HG02763 (cell line): Measurements from ENCODE around the gene DESI2.
"Not testable (repeated sequence)": the region's sequence is repeated elsewhere in the genome, so short reads cannot be mapped to it uniquely, and the experiment has no call there.

Experiments used
- ATAC-seq: cut with Tn5 transposase; IDR thresholded peaks from one replicate; pipeline ENCODE4 v1.9.1; 2021; ENCODE audit warnings: mild to moderate bottlenecking, moderate library complexity; ENCODE audit not compliant: unreplicated experiment

DESI2 gene

GRCh38 chr1:244702620-244703019 lies 49.7 kb downstream of the DESI2 start:
- no peak for ATAC-seq

GRCh38 chr1:244704107-244704506 lies 51.2 kb downstream of the DESI2 start:
- no peak for ATAC-seq

- ATAC-seq = no peak
Observed at GRCh38 chr1:244705261-244706234, 52.6 kb downstream of the DESI2 start.

GRCh38 chr1:244709076-244709475 lies 56.1 kb downstream of the DESI2 start:
- no peak for ATAC-seq

DNA sequence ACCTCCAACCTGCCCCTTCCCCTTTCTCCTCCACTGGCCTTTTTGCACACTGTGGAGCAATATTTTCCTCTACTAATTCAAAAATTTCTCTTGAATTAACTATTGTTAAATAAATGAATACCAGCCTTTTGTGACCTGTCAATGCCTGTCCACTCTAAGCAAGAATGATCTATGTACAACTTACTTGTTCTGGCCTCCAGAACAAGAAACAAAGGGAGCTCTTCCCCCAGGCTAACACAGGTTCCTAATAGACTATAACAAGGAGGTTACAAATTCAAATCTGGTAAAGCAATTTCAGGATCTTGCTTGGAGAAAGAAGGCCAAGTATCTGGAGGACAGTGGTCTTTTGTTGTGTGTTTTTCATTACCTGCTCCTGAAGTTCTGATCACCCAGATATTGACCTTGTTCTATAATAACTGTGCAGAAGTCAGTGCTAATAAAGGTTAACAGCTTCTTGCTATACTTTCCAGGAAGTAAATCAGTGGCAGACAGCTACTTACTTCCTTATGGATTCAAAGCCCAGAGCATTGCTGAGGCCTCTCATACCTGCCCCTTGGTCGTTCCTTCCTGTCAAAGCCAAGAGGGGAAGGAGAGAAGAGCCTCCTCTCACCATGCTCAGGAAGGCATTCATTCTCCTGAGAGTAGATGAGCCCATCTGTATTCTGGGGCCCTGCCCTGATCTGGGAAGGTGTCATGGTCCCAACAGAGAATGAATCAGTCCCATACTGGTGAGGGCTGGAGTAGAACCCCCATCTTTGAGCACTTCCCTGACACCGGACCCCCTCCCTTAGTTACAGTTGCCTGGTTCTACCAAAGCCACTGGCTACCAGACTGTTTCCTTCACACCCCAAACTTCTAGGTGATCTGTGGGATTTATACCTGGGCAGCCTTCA lies 56.8 kb downstream of the DESI2 start:
- no peak for ATAC-seq

DNA sequence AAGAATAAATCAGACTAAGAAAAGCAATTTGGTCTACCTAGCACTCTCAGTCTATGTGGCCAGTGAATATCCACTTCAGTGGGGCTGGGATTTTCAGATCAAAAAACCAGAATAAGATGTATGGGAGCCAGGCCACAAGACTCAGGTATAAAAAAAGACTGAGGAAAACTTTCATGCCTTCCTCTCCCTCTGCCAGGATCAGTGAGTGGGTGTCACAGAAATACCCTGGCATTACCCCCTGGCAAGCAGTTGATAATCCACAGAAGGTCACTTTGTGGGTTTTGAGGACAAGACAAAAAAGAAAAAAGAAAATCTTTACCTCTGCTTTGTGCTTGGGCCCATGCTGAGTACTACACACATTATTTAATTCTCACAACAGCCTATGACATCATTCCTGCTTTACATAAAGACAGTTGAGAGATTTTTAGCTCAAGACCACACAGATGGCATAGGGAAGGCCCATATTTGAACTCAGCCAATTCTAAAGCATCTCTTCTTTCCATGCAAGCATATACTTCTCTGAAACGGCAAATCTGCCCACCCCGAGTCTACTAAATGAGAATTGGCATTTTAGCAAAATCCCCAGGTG lies 57.6 kb downstream of the DESI2 start:
- no peak for ATAC-seq

GRCh38 chr1:244712669-244713068 lies 59.7 kb downstream of the DESI2 start:
- ATAC-seq = no peak

- ATAC-seq = no peak
Observed at GRCh38 chr1:244713332-244713731, 60.4 kb downstream of the DESI2 start.

DNA sequence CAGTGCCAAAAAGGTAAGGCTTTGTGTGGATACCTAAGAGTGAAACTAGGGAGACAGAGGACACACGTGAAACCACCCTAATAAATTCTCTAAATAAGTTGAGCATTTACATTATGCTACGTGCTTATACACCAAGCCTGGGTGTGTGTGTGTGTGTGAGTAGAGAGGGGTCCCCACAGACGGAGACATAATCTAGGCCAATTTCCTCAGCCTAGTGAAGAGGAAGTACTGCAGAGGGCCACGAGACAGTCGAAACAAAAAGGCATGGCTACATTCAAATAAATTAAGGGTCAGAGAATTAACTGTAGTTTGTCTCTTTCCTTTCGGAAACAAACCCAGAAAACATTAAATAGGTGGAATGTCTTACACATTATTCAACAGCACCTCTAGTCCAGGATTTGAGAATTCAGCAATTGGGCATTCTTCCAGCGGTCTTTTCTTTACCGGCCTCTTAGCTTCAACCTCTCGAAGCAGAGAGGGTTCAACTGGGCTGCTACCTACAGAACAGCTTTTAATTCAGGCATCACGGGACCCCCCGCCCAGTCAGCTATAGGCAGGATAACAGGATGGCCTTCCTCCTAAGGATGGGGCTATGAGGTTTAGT lies 75.0 kb downstream of the DESI2 start:
- ATAC-seq = no peak

DNA sequence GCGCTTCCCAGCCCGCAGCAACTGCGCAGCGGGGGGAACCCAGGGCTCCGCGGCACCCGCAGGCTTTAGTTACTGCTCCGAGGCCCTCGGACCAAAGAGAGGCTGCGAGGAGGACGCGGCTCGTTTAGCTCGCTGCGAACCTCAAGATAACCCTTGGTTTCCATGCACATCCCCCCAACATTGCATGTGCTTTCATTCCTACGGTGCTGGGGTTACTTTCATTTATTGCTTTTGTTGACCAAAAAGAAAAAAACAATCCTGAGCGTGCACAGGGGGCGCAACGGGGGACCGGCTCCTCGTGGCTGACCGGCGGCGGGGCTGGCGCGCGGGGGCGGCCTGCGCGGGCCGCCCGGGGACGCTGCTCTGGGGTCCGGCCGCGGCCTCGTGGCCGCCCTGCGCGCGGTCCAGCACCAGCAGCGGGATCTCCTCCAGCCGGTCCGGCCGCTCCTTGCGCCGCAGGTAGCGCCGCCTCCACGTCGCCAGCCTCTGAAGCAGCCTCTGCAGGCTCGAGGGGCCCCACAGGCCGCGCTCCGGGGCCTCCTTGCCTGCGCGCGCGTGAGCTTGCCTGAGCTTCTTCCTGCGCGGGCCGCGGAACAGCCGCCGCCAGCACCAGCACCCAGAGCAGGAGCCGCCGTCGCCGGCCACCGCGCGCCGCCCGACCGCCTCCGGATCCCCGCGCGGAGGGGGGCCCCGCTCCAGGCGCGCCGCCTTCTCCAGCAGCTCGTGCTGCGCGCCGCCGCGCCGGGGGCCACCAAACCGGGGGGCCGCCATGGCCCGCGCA lies 77.4 kb downstream of the DESI2 start:
- no peak for ATAC-seq

- no peak for ATAC-seq
Observed at GRCh38 chr1:244730934-244731434, 78.1 kb downstream of the DESI2 start.

GRCh38 chr1:244731651-244732050 lies 78.7 kb downstream of the DESI2 start:
- no peak for ATAC-seq

DNA sequence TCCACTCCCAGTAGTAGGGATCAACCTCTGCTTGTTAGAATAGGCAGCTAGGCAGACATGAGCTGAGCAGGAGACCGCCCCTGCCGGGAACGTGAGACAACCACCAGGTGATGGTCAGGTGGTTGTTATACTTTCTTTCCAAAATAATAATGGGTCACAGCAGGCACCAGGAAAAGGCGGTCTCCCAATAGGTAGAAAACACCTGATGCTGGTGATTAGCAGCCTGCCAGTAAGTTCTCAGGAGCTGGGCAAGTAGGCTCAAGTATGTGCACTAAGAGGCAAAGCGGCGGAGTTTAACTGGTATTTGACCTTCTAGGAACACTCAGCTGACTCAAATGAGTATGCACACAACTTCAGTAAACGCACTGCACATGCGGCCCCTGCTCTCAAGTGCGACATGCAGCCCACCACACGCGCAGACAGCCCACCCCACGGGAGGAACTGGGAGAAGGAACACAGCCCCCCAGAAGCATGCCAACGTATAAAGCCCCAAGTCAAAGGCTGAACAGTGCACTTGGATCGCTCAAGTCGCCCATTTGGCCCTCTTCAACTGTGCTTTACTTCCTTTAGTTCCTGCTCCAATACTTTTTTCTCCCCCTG lies 80.0 kb downstream of the DESI2 start:
- no peak for ATAC-seq

- ATAC-seq = no peak
Observed at GRCh38 chr1:244735404-244735803, 82.5 kb downstream of the DESI2 start.

DNA sequence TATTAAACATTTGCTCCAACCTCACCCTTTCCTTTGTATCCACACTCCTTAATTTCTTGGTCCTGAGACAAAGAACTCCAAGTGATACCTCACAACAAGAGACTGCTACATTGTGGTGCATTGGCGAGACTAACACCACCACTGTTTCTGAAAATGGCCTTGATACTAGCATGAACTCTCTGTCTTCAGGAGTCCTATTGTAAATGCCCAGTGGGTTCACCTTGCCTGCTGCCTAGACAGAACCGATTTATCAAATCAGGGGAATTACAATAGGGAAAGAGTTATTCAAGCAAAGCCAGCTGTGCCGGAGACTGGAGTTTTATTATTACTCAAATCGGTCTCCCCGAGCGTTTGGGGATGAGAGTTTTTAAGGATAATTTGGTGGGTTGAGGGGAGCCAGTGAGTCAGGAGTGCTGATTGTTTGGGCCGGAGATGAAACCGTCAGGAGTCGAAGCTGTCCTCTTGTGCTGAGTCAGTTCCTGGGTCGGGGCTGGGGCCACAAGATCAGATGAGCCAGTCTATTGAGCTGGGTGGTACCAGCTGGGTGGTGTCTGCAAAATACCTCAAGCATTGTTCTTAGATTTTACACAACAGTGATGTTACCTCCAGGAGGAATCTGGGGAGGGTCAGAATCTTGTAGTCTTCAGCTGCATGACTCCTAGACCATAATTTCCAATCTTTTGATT lies 83.1 kb downstream of the DESI2 start:
- no peak for ATAC-seq

- ATAC-seq = not testable (repeated sequence)
Observed at GRCh38 chr1:244739140-244739539, 86.2 kb downstream of the DESI2 start.

GRCh38 chr1:244740027-244740617 lies 87.2 kb downstream of the DESI2 start:
- ATAC-seq = not testable (repeated sequence)

DNA sequence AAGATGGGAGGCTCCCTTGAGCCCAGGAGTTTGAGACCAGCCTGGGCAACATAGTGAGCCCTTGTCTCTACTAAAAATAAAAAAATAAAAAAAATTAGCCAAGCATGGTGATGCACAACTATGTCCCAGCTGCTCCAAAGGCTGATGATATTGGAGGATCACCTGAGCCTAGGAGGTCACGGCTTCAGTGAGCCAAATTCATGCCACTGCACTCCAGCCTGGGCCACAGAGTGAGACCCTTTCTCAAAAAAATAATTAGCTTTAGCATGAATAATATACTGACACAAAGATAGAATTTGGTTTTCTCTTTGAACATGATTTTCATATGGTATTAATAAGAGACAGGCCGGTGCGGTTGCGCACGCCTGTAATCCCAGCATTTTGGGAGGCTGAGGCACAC lies 88.8 kb downstream of the DESI2 start:
- ATAC-seq = no peak
